Fibroblast of the conjunctiva (primary cell): Measurements from ENCODE around the gene MYLK.
"Not testable (repeated sequence)": the region's sequence is repeated elsewhere in the genome, so short reads cannot be mapped to it uniquely, and the experiment has no call there.

ENCODE experiments used
- DNase-seq: peaks from one replicate; pipeline ENCODE4 v3.0.0-alpha.2; 2010; ENCODE audit warnings: low read depth

MYLK gene

DNA sequence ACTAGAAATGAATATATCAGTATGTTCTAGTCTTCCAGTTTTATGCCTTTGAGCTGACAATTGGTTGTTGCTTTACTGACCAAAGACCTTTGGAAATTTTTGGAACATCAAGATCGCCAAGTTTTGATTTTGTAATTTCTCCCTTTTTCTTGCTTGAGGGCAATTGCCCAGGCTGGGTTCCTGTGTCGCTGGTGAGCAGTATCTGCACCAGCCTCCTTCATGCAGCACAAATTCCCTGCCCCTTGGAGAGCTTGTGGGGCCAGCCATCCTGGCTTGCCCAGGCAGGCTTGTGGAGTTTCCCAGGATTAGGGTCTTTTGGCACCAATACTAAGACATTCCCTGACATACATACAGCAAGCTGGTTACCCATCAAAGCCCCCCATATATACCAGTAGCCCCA, 261.4 kb downstream of the MYLK start:
- DNase-seq, result no peak

DNA sequence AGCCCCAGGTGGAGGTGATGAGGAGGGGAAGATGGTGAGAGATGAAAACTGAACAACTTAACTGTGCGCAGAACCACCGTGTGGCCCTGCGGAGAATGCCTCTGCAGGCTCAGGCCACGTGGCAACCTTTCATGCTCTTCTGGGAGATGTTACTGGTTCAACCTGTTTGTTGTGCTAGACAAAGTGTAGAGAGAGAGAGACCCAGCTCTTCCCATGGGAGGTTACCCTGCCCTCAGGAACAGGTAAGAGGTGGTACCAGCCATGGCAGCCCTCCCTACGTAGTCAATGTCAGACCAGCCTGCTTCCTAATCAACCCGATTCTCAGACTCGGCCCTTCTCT, 262.3 kb downstream of the MYLK start:
- no peak for DNase-seq

DNA sequence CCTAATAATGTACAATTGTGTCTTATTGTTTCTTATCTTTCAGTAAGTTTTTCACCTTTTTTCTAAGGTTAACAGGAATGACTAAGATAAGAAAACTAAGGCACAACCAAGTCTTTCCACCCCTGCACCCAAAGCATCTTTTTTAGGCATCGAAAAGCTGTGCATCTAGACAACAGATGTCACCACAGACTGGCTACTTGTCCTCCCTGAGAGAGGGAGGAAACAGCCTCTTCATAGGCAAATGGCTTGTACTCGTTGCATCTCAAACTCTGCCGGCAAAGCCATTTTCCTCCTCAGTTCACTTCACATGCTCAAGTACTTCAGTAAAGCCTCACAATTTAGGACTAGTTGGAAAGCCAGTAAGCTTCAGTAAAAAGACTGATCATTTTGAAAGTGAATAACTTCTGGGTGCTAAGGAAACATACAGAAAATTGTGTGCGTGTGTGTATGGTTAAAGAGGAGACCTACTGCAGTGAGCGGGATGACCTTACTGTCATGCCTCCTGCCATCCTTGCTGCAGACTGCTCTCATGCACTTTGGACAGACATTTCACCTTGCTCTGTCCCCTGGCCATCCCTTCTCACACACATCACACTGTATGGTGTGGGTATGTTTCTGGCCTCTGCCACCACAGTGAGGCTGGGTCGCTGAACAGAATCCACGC, 262.8 kb downstream of the MYLK start:
- no peak for DNase-seq

- DNase-seq, result no peak
Measured at GRCh38 chr3:123620343-123620742, 263.8 kb downstream of the MYLK start.

DNA sequence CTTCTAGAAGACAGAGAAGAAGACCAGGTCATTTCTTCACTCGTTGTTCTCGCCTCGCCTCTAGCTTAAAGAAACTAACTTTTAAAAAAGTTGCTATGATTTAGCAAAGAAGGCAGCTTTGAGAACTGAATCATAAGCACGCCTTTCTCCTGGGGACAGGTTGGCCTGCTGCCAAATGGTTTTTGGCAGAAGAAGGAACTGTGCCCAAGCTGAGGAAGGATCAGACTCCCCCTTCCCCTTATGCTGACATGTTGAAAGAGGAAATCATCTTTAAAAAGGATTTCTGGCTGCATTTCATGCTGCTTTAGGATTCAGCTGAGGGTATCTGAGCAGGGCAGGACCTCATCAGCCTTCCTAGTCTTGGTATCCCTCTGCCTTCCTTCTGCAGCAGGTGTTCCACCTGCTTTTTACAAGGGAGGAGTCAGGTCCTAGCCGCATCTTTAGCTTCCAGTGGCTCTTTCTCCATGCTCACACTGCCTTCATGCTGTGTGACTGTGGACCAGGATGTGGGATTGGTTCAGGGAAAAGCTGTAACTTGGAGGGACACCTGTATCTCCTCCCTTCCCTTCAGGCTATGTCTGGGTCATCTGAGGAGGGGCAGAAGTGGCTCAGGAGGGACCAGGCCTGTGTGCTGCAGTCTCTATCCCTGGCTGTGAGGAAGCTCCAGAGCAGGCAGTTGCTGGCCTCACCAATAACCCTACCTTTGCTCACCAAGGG, 265.2 kb downstream of the MYLK start:
- peak; percentile 86 for DNase-seq

- no peak for DNase-seq
Measured at GRCh38 chr3:123618076-123618708, 265.9 kb downstream of the MYLK start.

GRCh38 chr3:123616593-123616992, 267.5 kb downstream of the MYLK start:
- no peak for DNase-seq

GRCh38 chr3:123613543-123613942, 270.6 kb downstream of the MYLK start:
- DNase-seq, result no peak

DNA sequence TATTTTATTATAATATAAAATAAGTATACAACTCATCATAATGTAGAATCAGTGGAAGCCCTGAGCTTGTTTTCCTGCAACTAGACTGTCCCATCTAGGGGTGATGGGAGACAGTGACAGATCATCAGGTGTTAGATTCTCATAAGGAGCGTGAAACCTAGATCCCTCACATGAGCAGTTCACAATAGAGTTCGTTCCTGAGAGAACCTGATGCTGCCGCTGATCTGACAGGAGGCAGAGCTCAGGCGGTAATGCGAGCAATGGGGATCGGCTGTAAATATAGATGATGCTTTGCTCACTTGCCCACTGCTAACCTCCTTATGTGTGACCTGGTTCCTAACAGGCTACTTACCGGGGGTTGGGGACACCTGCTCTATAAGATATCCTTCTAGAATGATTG, 272.5 kb downstream of the MYLK start:
- not testable (repeated sequence) for DNase-seq

- DNase-seq, result no peak
Measured at GRCh38 chr3:123611082-123611481, 273.1 kb downstream of the MYLK start.

DNA sequence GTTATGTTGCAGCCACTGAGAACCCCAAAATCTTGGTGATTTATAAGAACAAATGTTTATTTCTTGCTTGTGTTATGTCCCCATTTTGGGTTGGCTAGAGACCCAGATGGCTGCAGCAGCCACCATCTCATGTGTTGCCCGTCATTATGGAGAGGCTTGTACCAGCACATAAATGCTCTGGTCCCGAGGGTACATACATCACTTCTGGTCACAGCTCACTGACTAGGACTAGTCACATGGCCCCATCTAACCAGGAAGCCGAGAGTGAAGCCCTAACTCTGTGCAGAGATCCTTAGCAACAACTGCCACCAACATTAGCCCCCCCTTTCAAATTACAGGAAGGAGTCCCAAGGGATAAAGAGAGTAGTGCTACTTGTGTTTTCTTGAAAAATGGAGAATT, 273.8 kb downstream of the MYLK start:
- DNase-seq, result no peak

GRCh38 chr3:123609063-123609462, 275.1 kb downstream of the MYLK start:
- no peak for DNase-seq

DNA sequence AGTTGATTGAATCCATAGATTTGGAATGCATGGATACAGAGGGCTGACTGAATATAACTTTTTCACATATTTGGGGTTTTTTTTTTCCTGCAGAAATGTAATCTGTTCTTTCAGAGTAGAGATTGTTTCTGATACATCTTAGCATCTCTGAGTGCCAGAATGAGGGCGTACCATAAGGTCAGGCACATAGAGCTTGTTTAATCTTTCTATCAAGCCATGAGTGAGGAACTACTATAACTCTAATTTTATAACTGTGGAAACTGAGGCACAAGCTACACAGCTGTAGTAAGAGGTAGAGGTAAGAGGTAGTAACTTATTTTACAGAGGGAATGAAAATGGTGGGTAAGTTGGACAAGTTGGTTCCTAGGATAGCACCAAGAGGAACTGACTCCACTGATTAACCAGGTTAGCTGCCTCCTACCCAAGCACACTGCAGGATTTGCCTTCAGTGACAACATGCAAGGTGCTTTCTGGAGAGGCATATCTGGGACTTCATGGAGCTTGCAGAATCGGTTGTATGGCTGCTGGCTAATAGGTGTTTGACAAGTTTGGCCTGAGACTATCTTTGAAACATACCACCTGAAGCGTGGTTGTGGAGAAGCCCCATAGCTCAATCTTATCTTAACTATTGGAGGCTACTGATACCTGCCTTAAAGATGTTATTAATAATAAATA, 275.7 kb downstream of the MYLK start:
- no peak for DNase-seq

- no peak for DNase-seq
Measured at GRCh38 chr3:123606527-123606926, 277.6 kb downstream of the MYLK start.

- DNase-seq, result no peak
Measured at GRCh38 chr3:123605789-123606234, 278.3 kb downstream of the MYLK start.

DNA sequence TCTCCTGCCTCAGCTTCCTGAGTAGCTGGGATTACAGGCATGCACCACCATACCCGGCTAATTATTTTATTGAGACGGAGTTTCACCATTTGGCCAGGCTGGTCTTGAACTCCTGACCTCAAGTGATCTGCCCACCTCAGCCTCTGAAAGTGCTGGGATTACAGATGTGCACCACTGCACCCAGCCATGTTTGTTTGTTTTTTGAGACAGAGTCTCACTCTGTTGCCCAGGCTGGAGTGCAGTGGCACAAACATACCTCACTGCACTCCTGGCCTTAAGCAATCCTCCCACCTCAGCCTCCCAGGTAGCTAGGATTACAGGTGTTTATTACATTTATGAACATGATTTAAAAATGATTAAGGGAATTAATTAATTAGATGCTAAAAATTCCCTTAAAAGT, 281.0 kb downstream of the MYLK start:
- not testable (repeated sequence) for DNase-seq

- DNase-seq, result peak; percentile 88
Measured at GRCh38 chr3:123602325-123602724, 281.8 kb downstream of the MYLK start.

GRCh38 chr3:123600863-123601262, 283.3 kb downstream of the MYLK start:
- not testable (repeated sequence) for DNase-seq

DNA sequence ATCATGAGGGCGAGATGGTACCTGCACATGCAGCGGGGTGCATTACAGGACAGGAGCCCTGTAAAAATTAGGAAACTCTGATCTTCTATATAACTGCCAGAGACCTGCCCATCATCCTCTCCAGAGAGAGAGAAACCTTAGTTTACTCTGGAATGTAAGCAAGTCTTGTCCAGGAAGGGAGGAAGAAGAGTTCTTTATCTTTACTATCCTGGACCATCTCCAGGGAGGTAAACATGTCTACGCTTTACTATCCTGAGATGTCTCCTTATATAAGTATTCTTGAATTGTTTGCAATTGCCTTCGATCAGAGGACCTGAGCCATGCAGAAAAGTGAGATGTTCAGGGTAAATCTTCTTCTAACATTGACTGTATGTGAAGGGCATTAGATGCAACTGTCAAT, 286.6 kb downstream of the MYLK start:
- no peak for DNase-seq

DNA sequence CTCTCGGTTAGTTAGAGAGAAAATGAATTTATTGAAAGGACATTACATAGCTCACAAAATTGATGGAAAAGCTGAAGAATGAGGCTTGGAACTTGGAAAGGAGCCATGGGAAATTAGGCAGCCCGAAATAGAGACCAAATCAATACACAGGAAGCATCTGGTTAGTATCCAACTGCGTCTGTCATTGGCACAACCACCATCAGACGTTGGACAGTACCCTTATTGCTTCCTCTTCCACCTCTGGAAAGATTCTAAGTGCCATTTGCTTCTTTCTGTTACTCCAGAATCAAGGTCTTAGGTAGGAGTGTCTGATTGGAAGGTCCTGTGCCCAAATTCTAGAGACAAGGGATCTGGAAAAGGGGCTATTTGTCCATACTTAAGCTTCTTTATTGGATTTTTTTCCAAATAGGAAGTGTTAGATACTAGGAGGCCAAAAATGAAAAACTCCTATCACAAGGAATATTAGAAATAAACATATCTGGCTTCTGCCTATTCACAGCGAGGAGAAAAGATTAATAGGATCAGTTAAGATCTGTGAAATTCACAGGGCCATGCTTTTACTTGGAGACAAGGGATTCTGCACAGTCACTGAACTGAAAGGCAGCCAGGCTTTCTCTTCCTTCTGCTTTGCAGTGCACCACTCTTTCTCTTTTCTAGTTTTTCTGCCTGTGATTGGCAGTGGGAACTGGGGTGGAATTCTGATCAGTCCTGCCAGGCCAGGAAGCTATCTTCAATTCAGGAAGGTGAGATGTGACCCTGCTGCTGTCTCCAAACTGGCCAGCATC, 288.5 kb downstream of the MYLK start:
- DNase-seq, result no peak

- no peak for DNase-seq
Measured at GRCh38 chr3:123593381-123593780, 290.8 kb downstream of the MYLK start.
